ENCODE results near the gene FHIP1B.

Gene FHIP1B

DNA sequence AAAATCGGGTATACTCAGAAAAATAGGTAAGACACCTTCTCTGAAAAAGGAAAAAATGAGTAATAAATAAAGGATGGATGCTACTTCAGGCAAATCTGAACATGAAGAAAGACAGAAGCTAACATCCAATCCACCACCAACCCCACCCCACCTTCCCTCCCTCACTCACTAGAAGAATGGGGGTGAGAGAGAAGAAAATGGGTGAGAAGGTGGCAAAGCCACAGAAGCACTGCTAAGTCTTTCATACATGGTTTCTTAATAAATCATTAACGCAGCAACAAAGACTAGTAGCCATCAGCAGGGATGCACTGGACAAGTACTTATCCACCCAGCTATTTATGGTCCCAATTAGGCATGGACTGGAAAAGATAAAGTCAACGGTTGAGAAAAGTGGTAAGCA, 5.9 kb downstream of the FHIP1B start:
- H2AFZ ChIP-seq (ENCODE audit: insufficient read depth, low read length, poor library complexity): no peak overlapping the region
- no peak overlapping the region for H4K12ac ChIP-seq (ENCODE audit: low read depth, low read length)
- H3K4me3 ChIP-seq (ENCODE audit: low read depth, low read length): no peak overlapping the region
- no peak overlapping the region for H3K18ac ChIP-seq (ENCODE audit: low read length)
- no peaks in the 10 kb centered on the region for H3K27me3 ChIP-seq (ENCODE audit: insufficient read depth, low read length)
- H3K27ac ChIP-seq (ENCODE audit: low read depth, low read length): no peak overlapping the region
- H3K79me1 ChIP-seq (ENCODE audit: low read length): no peaks in the 10 kb centered on the region
- no CpG with 5 or more reads among the region's 3 CpGs for WGBS (ENCODE audit: extremely low coverage, insufficient coverage, insufficient read length)
- no peak overlapping the region for H3K23ac ChIP-seq (ENCODE audit: low read length)
- no peak overlapping the region for H2AK5ac ChIP-seq (ENCODE audit: low read length)
- H3K4ac ChIP-seq (ENCODE audit: low read depth, low read length): no peak overlapping the region
- H3K14ac ChIP-seq (ENCODE audit: low read length): no peak overlapping the region
- H3K4me2 ChIP-seq (ENCODE audit: low read length): no peak overlapping the region
- H3K79me2 ChIP-seq (ENCODE audit: control insufficient read depth, insufficient read depth, low read length, poor library complexity): no peaks in the 10 kb centered on the region
- H4K91ac ChIP-seq (ENCODE audit: low read depth, low read length): no peak overlapping the region
- no peak overlapping the region for H4K8ac ChIP-seq (ENCODE audit: low read depth, low read length)
- no peak overlapping the region for H3K9ac ChIP-seq (ENCODE audit: low read length)
- H2BK120ac ChIP-seq (ENCODE audit: insufficient read depth, low read length, poor library complexity): no peak overlapping the region
- no peak overlapping the region for H2BK12ac ChIP-seq (ENCODE audit: low read length)
- peaks cover 9% of the 10 kb centered on the region in 2 experiments for H3K36me3 ChIP-seq (ENCODE audit: control insufficient read depth in 1 of 2, insufficient read depth in 2 of 2, low read length in 2 of 2)
- no peak for DNase-seq
- no peaks in the 10 kb centered on the region for H3K9me3 ChIP-seq (ENCODE audit: insufficient read depth, low read depth, low read length)
- H3K4me1 ChIP-seq (ENCODE audit: control insufficient read depth in 1 of 2, insufficient read depth in 2 of 2, low read length in 2 of 2): peaks cover 2 to 4% of the 10 kb centered on the region in 2 experiments
- no peak overlapping the region for H2BK5ac ChIP-seq (ENCODE audit: low read depth, low read length, poor library complexity)

DNA sequence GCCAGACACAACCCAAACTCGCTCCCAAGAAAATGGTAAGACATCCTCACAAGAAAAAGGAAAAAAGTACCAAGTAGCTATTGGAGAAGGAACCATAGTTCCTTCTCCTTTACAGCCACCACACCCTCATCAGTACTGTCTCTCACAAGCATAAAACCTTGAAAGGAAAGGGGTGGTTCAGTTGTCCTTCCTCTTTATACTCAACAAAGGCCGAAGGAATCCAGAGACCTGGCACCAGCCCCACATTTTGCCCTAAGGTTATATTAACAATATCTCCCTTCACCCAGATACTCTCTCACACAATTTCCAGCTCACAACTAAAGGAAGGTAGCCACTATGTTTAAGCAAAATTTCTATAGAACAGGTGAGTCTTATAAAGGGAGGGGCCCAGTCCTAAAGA, 8.5 kb downstream of the FHIP1B start:
- no peak overlapping the region for H3K18ac ChIP-seq (ENCODE audit: low read length)
- H3K36me3 ChIP-seq (ENCODE audit: control insufficient read depth in 1 of 2, insufficient read depth in 2 of 2, low read length in 2 of 2): peaks cover 20 to 24% of the 10 kb centered on the region in 2 experiments
- no peak overlapping the region for H4K12ac ChIP-seq (ENCODE audit: low read depth, low read length)
- no peak overlapping the region for H2BK120ac ChIP-seq (ENCODE audit: insufficient read depth, low read length, poor library complexity)
- H2AK5ac ChIP-seq (ENCODE audit: low read length): no peak overlapping the region
- H3K27me3 ChIP-seq (ENCODE audit: insufficient read depth, low read length): no peaks in the 10 kb centered on the region
- H4K91ac ChIP-seq (ENCODE audit: low read depth, low read length): no peak overlapping the region
- H3K4me2 ChIP-seq (ENCODE audit: low read length): no peak overlapping the region
- H4K8ac ChIP-seq (ENCODE audit: low read depth, low read length): no peak overlapping the region
- H3K79me1 ChIP-seq (ENCODE audit: low read length): no peaks in the 10 kb centered on the region
- DNase-seq: no peak
- WGBS (ENCODE audit: extremely low coverage, insufficient coverage, insufficient read length): no CpG with 5 or more reads among the region's 2 CpGs
- no peak overlapping the region for H2BK12ac ChIP-seq (ENCODE audit: low read length)
- no peak overlapping the region for H3K9ac ChIP-seq (ENCODE audit: low read length)
- H3K4me1 ChIP-seq (ENCODE audit: control insufficient read depth in 1 of 2, insufficient read depth in 2 of 2, low read length in 2 of 2): peaks cover 2 to 4% of the 10 kb centered on the region in 2 experiments
- H3K27ac ChIP-seq (ENCODE audit: low read depth, low read length): no peak overlapping the region
- H3K14ac ChIP-seq (ENCODE audit: low read length): no peak overlapping the region
- H2BK5ac ChIP-seq (ENCODE audit: low read depth, low read length, poor library complexity): no peak overlapping the region
- no peak overlapping the region for H3K4ac ChIP-seq (ENCODE audit: low read depth, low read length)
- H3K23ac ChIP-seq (ENCODE audit: low read length): no peak overlapping the region
- H3K79me2 ChIP-seq (ENCODE audit: control insufficient read depth, insufficient read depth, low read length, poor library complexity): no peaks in the 10 kb centered on the region
- no peak overlapping the region for H3K4me3 ChIP-seq (ENCODE audit: low read depth, low read length)
- H2AFZ ChIP-seq (ENCODE audit: insufficient read depth, low read length, poor library complexity): no peak overlapping the region
- H3K9me3 ChIP-seq (ENCODE audit: insufficient read depth, low read depth, low read length): no peaks in the 10 kb centered on the region

DNA sequence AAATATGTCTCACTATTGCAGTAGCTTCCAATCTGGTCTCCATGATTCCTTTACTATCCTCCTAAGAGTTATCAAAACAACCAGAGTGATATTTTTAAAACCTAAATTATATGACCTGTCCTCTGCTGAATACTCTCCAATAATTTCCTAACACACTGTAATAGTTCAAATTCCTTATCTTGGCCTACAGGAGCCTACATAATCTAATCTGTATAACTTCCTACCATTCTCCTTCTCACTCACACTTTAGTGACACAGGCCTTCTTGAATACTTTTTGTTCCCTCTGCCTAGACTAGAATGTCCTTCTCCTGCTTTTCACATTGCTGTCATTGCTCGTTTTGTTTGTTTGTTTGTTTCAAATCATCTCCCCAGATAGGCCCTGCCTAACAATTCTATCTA, 9.4 kb downstream of the FHIP1B start:
- Histone ChIP-seq H3K27ac (ENCODE audit: low read depth, low read length) (no peak overlapping the region), H3K9me3 (ENCODE audit: insufficient read depth, low read depth, low read length) (no peaks in the 10 kb centered on the region), H3K14ac (ENCODE audit: low read length) (no peak overlapping the region), H2BK5ac (ENCODE audit: low read depth, low read length, poor library complexity) (no peak overlapping the region), H4K12ac (ENCODE audit: low read depth, low read length) (no peak overlapping the region), H2BK120ac (ENCODE audit: insufficient read depth, low read length, poor library complexity) (no peak overlapping the region), H4K91ac (ENCODE audit: low read depth, low read length) (no peak overlapping the region), H2AK5ac (ENCODE audit: low read length) (no peak overlapping the region), H3K4me2 (ENCODE audit: low read length) (no peak overlapping the region), H3K9ac (ENCODE audit: low read length) (no peak overlapping the region), H3K4me3 (ENCODE audit: low read depth, low read length) (no peak overlapping the region), H4K8ac (ENCODE audit: low read depth, low read length) (no peak overlapping the region), H3K4me1 (ENCODE audit: control insufficient read depth in 1 of 2, insufficient read depth in 2 of 2, low read length in 2 of 2) (peaks cover 2 to 3% of the 10 kb centered on the region in 2 experiments), H3K79me1 (ENCODE audit: low read length) (no peaks in the 10 kb centered on the region), H2AFZ (ENCODE audit: insufficient read depth, low read length, poor library complexity) (no peak overlapping the region), H3K36me3 (ENCODE audit: control insufficient read depth in 1 of 2, insufficient read depth in 2 of 2, low read length in 2 of 2) (peaks cover 20 to 24% of the 10 kb centered on the region in 2 experiments), H2BK12ac (ENCODE audit: low read length) (no peak overlapping the region), H3K18ac (ENCODE audit: low read length) (no peak overlapping the region), H3K79me2 (ENCODE audit: control insufficient read depth, insufficient read depth, low read length, poor library complexity) (no peaks in the 10 kb centered on the region), H3K4ac (ENCODE audit: low read depth, low read length) (no peak overlapping the region), H3K27me3 (ENCODE audit: insufficient read depth, low read length) (no peaks in the 10 kb centered on the region), H3K23ac (ENCODE audit: low read length) (no peak overlapping the region)
- WGBS (ENCODE audit: extremely low coverage, insufficient coverage, insufficient read length): no CpG with 5 or more reads among the region's 1 CpG
- peak in 1 of 2 donors; percentile 34 for DNase-seq

DNA sequence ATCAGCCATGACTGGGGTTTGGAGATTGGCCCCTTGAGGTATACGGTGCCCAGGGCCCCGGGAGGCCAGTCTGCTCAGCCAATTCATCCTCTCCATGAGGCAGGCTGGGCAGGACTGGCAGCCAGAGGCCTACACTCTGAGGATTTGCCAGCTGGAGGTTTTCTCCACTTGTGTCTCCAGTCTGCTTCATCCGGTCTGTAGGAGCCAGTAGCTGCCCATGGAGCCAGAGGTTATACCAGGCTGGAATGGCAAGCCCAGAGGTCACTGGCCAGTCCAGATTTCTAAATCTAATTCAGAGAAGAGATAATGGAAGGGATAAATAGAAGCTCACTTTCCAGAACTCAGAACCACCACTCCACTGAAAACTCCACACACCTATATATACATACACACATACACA, 10.0 kb downstream of the FHIP1B start:
- Histone ChIP-seq H3K27me3 (ENCODE audit: insufficient read depth, low read length) (no peaks in the 10 kb centered on the region), H4K8ac (ENCODE audit: low read depth, low read length) (no peak overlapping the region), H2AK5ac (ENCODE audit: low read length) (no peak overlapping the region), H3K4me2 (ENCODE audit: low read length) (no peak overlapping the region), H3K4me1 (ENCODE audit: control insufficient read depth in 1 of 2, insufficient read depth in 2 of 2, low read length in 2 of 2) (no peaks in the 10 kb centered on the region), H3K9me3 (ENCODE audit: insufficient read depth, low read depth, low read length) (no peaks in the 10 kb centered on the region), H3K79me1 (ENCODE audit: low read length) (no peaks in the 10 kb centered on the region), H3K4me3 (ENCODE audit: low read depth, low read length) (no peak overlapping the region), H3K14ac (ENCODE audit: low read length) (no peak overlapping the region), H2BK120ac (ENCODE audit: insufficient read depth, low read length, poor library complexity) (no peak overlapping the region), H3K36me3 (ENCODE audit: control insufficient read depth in 1 of 2, insufficient read depth in 2 of 2, low read length in 2 of 2) (peaks cover 20 to 24% of the 10 kb centered on the region in 2 experiments), H4K91ac (ENCODE audit: low read depth, low read length) (no peak overlapping the region), H2BK5ac (ENCODE audit: low read depth, low read length, poor library complexity) (no peak overlapping the region), H3K27ac (ENCODE audit: low read depth, low read length) (no peak overlapping the region), H3K9ac (ENCODE audit: low read length) (no peak overlapping the region), H3K23ac (ENCODE audit: low read length) (no peak overlapping the region), H3K18ac (ENCODE audit: low read length) (no peak overlapping the region), H2BK12ac (ENCODE audit: low read length) (no peak overlapping the region), H3K79me2 (ENCODE audit: control insufficient read depth, insufficient read depth, low read length, poor library complexity) (no peaks in the 10 kb centered on the region), H2AFZ (ENCODE audit: insufficient read depth, low read length, poor library complexity) (no peak overlapping the region), H3K4ac (ENCODE audit: low read depth, low read length) (no peak overlapping the region), H4K12ac (ENCODE audit: low read depth, low read length) (no peak overlapping the region)
- DNase-seq: no peak
- WGBS (ENCODE audit: extremely low coverage, insufficient coverage, insufficient read length): no CpG with 5 or more reads among the region's 3 CpGs

Data from trophoblast cell (in vitro differentiated cells and primary cell).